Choroid plexus epithelial cell (primary cell): ENCODE data around the gene CCDC88C.

ENCODE experiments used
- DNase-seq: peaks from one replicate; pipeline ENCODE4 v3.0.0-alpha.2; 2010; ENCODE audit warnings: low read depth
- H3K4me3 ChIP-seq: 2 replicates; pipeline ENCODE4 v1.5.1; 2011; ENCODE audit warnings: low read depth, mild to moderate bottlenecking, control low read depth, low read length, moderate library complexity
- CTCF ChIP-seq: conservative IDR thresholded peaks from 2 replicates; pipeline ENCODE4 v1.5.1; 2011; ENCODE audit warnings: low read depth, mild to moderate bottlenecking, control low read depth, inconsistent platforms, low read length, moderate library complexity

The CCDC88C gene

GRCh38 chr14:91387951-91388381, 29.7 kb downstream of the CCDC88C start:
- no peak for TF ChIP-seq CTCF
- H3K4me3 ChIP-seq = no peak overlapping the region
- DNase-seq = no peak

- TF ChIP-seq CTCF = no peak
- H3K4me3 ChIP-seq = no peak overlapping the region
- peak; percentile 21 for DNase-seq
Measured at GRCh38 chr14:91387169-91387835, 30.3 kb downstream of the CCDC88C start.

GRCh38 chr14:91385697-91386096, 31.9 kb downstream of the CCDC88C start:
- no peak for TF ChIP-seq CTCF
- H3K4me3 ChIP-seq = no peak overlapping the region
- no peak for DNase-seq

GRCh38 chr14:91385224-91385623, 32.4 kb downstream of the CCDC88C start:
- no peak overlapping the region for H3K4me3 ChIP-seq
- DNase-seq = no peak
- no peak for TF ChIP-seq CTCF

GRCh38 chr14:91383439-91383838, 34.2 kb downstream of the CCDC88C start:
- DNase-seq = no peak
- TF ChIP-seq CTCF = no peak
- H3K4me3 ChIP-seq = no peak overlapping the region

- no peak for DNase-seq
- H3K4me3 ChIP-seq = no peak overlapping the region
- no peak for TF ChIP-seq CTCF
Measured at GRCh38 chr14:91381801-91382670, 35.6 kb downstream of the CCDC88C start.
